GM21367 (cell line): ENCODE results near the gene TEX38.

ENCODE experiments used
- ATAC-seq: cut with Tn5 transposase; IDR thresholded peaks from one replicate; pipeline ENCODE4 v1.9.1; 2021; ENCODE audit not compliant: unreplicated experiment

Gene TEX38

DNA sequence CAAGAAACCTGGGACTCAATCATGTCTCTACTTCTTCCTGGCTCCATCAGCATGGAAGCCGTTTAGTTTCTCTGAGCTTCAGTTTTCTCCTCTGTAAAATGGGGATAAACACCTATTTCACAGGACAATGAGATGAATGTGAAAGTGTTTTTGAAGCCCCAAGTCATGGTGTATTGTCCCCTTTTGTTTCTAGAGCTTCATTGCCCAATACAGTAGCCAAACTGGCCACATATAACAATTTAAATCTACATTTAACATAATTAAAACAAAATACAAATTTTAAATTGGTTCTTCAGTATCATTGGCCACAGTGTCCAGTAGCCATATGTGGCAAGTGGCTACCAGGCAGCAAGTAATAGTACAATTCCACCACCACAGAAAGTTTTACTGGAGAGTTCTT lies 49.5 kb downstream of the TEX38 start:
- no peak for ATAC-seq

DNA sequence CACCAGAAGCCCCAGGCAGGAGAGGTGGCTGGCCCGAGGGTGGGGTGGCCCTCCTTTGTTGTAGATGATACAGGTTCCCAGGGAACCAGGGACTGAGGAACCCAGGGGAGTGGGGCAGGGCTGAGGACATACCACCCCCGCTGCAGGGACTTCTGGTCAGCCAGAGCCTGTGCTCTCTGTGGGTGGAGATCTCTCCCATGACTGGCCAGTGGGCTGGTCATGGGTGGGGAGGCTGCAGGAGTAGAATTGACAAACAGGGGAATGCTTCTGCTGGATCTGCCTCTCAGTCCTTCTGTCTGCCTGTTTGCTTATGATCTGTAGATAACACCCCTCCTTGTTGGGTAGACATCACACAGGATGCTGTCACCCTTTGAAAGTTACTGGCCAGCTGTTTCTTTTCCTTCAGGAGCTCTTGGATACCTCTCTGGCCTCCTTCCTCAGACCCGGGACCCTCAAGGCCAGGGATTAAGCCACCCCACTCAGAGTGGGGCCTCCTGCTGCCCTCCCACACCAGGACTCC lies 50.1 kb downstream of the TEX38 start:
- no peak for ATAC-seq
